Esophagus (tissue), 2 donors: ENCODE data around the gene CCDC50. TPM values are rescaled to one million over a fixed set of nuclear protein-coding genes. Genes with fewer than 3 reads are reported as not detected.

ENCODE experiments used
- H3K27ac ChIP-seq, 2 donors: one replicate each; pipeline ENCODE4 v1.5.1; 2013; ENCODE audit warnings: low read depth in 2 of 2, mild to moderate bottlenecking in 2 of 2, inconsistent platforms in 1 of 2, low read length in 1 of 2, moderate library complexity in 1 of 2
- H3K27me3 ChIP-seq, 2 donors: one replicate each; pipeline ENCODE4 v1.6.1; 2013; ENCODE audit warnings: low read length in 2 of 2, control low read depth in 1 of 2, mild to moderate bottlenecking in 1 of 2; ENCODE audit not compliant: insufficient read depth in 2 of 2, control insufficient read depth in 1 of 2
- H3K36me3 ChIP-seq, 2 donors: one replicate each; pipeline ENCODE4 v1.6.1; 2013; ENCODE audit warnings: low read length in 1 of 2; ENCODE audit not compliant: control insufficient read depth in 2 of 2, insufficient read depth in 2 of 2
- H3K4me1 ChIP-seq, 2 donors: one replicate each; pipeline ENCODE4 v1.6.1; 2013; ENCODE audit warnings: low read length in 1 of 2; ENCODE audit not compliant: control insufficient read depth in 2 of 2, insufficient read depth in 2 of 2
- H3K4me3 ChIP-seq, 2 donors: one replicate each; pipeline ENCODE4 v1.5.1; 2013; ENCODE audit warnings: low read length in 2 of 2, mild to moderate bottlenecking in 2 of 2, low read depth in 1 of 2, moderate library complexity in 1 of 2
- H3K9me3 ChIP-seq, 2 donors: one replicate each; pipeline ENCODE4 v1.6.1; 2013; ENCODE audit warnings: mild to moderate bottlenecking in 2 of 2, low read depth in 1 of 2, low read length in 1 of 2, moderate library complexity in 1 of 2; ENCODE audit not compliant: control insufficient read depth in 2 of 2, insufficient read depth in 1 of 2
- WGBS, 2 donors: extraction: QIAGEN DNeasy Blood & Tissue Kit; methylation state at CpG; one replicate each; pipeline ENCODE4 v1.1.7; 2013; 5-methylcytosine and 5-hydroxymethylcytosine counted together
- polyA plus RNA-seq, 2 donors: library from polyadenylated mRNA; stranded (reverse); fragments of 200-250 nt; gene quantifications; one replicate each; pipeline ENCODE4 v1.2.3, GENCODE V29; 2013
- donor health status: healthy with polysubstance abuse.
- donor health status: Bipolar disorder and iron deficiency.

Gene CCDC50
- polyA plus RNA-seq, 2 donors, result 12.8 to 14.9 TPM

DNA sequence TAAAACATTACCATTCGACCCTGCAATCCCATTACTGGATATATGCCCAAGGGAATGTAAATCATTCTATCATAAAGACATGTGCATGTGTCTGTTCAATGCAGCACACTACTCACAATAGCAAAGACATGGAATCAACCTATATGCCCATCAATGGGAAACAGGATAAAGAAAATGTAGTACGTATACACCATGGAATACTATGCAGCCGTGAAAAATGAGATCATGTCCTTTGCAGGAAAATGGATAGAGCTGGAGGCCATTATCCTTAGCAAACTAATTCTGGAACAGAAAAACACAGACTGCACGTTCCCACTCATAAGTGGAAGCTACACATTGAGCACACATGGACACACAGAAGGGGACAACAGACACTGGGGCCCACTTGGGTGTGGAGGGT is 111.3 kb downstream of the CCDC50 start:
- no peaks in the 10 kb centered on the region for H3K9me3 ChIP-seq
- H3K4me1 ChIP-seq, result no peaks in the 10 kb centered on the region
- no peak overlapping the region for H3K27ac ChIP-seq
- H3K27me3 ChIP-seq, result no peaks in the 10 kb centered on the region
- no peaks in the 10 kb centered on the region for H3K36me3 ChIP-seq
- WGBS, 2 donors, result 87 to 88% methylated on average over 4 of the region's 4 CpGs
- H3K4me3 ChIP-seq, result no peak overlapping the region

DNA sequence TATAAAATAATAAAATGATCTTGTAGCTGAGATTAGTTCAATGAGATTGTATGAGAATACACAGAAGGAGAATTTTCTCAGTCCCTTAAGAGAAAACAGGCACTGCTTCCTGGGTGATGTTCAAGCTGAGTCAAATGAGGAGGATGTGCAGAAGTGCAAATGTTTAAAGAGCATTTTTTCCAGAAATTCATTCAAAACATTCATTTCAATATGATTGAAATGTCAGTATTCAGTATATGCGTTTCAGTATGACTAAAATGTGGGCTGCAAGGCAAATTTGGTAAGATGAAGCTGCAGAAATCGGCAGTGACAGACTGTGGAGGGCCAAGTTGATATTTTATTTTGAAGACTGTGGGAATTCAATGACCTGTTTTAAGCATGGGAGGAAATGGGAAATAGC is 112.5 kb downstream of the CCDC50 start:
- no peak overlapping the region for H3K27ac ChIP-seq
- no peaks in the 10 kb centered on the region for H3K4me1 ChIP-seq
- H3K36me3 ChIP-seq, result no peaks in the 10 kb centered on the region
- 60 to 68% methylated on average over 2 of the region's 2 CpGs for WGBS, 2 donors
- H3K4me3 ChIP-seq, result no peak overlapping the region
- H3K27me3 ChIP-seq, result no peaks in the 10 kb centered on the region
- H3K9me3 ChIP-seq, result no peaks in the 10 kb centered on the region

GRCh38 chr3:191444569-191444968 is 115.4 kb downstream of the CCDC50 start:
- no peaks in the 10 kb centered on the region for H3K27me3 ChIP-seq
- no peaks in the 10 kb centered on the region for H3K9me3 ChIP-seq
- 88% methylated on average over 3 of the region's 3 CpGs for WGBS, 2 donors
- H3K36me3 ChIP-seq, result no peaks in the 10 kb centered on the region
- no peaks in the 10 kb centered on the region for H3K4me1 ChIP-seq
- H3K27ac ChIP-seq, result no peak overlapping the region
- no peak overlapping the region for H3K4me3 ChIP-seq

Other genes with a start within 250 kb of the CCDC50 start
- gene OSTN, start 130.2 kb upstream of the CCDC50 start, polyA plus RNA-seq, result not detected
- gene UTS2B, start 1.1 kb downstream of the CCDC50 start, polyA plus RNA-seq, result under 1 TPM in 1 of 2 donors, not detected in 1; 0.04 TPM
- not detected for gene PYDC2, start 131.8 kb downstream of the CCDC50 start, polyA plus RNA-seq